GM06990 (cell line): ENCODE measurements around the gene XRCC3.

ENCODE experiments used
- DNase-seq: peaks from one replicate; pipeline ENCODE4 v3.0.0-alpha.2; 2011; ENCODE audit not compliant: insufficient read length; ENCODE audit errors: extremely low read depth
- H3K27me3 ChIP-seq: replicated peaks from 2 replicates; pipeline ENCODE4 v1.6.0; 2011; ENCODE audit warnings: low read length; ENCODE audit not compliant: control insufficient read depth, insufficient read depth
- H3K36me3 ChIP-seq: 2 replicates; pipeline ENCODE4 v1.5.1; 2011; ENCODE audit warnings: low read length; ENCODE audit not compliant: control insufficient read depth, insufficient read depth
- H3K4me3 ChIP-seq: replicated peaks from 2 replicates; pipeline ENCODE4 v1.5.1; 2011; ENCODE audit warnings: low read depth, mild to moderate bottlenecking, control low read depth, low read length
- TF ChIP-seq, protein P1 (sequence below): IDR thresholded peaks from 2 replicates; pipeline ENCODE4 v1.5.1; 2011; ENCODE audit warnings: low read length, control low read depth, mild to moderate bottlenecking, inconsistent platforms; ENCODE audit not compliant: insufficient read depth, poor library complexity, severe bottlenecking

XRCC3 gene

DNA sequence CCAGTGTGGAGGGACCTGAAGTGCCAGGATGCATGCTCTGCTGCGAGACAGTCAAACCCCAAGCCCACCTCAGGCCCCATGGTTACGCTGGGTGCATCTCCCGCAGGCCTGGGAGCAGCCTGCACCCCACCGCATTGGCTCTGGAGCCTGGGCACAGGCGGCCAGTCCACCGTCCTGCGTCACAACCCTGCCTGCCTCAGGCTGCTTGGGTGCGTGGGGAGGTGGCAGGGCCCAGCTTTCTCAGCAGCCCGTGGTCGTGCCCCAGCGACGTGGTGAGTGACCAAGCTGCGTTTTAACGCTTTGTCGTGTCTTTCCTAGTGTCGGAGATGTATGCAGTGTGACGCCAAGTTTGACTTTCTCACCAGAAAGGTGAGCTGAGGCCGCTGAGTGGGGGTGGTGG is 11.2 kb upstream of the XRCC3 start:
- H3K27me3 ChIP-seq, result no peaks in the 10 kb centered on the region
- H3K4me3 ChIP-seq, result no peak overlapping the region
- H3K36me3 ChIP-seq, result peaks cover 5% of the 10 kb centered on the region
- no peak for DNase-seq
- TF ChIP-seq, protein P1, sequence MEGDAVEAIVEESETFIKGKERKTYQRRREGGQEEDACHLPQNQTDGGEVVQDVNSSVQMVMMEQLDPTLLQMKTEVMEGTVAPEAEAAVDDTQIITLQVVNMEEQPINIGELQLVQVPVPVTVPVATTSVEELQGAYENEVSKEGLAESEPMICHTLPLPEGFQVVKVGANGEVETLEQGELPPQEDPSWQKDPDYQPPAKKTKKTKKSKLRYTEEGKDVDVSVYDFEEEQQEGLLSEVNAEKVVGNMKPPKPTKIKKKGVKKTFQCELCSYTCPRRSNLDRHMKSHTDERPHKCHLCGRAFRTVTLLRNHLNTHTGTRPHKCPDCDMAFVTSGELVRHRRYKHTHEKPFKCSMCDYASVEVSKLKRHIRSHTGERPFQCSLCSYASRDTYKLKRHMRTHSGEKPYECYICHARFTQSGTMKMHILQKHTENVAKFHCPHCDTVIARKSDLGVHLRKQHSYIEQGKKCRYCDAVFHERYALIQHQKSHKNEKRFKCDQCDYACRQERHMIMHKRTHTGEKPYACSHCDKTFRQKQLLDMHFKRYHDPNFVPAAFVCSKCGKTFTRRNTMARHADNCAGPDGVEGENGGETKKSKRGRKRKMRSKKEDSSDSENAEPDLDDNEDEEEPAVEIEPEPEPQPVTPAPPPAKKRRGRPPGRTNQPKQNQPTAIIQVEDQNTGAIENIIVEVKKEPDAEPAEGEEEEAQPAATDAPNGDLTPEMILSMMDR, result no peak

DNA sequence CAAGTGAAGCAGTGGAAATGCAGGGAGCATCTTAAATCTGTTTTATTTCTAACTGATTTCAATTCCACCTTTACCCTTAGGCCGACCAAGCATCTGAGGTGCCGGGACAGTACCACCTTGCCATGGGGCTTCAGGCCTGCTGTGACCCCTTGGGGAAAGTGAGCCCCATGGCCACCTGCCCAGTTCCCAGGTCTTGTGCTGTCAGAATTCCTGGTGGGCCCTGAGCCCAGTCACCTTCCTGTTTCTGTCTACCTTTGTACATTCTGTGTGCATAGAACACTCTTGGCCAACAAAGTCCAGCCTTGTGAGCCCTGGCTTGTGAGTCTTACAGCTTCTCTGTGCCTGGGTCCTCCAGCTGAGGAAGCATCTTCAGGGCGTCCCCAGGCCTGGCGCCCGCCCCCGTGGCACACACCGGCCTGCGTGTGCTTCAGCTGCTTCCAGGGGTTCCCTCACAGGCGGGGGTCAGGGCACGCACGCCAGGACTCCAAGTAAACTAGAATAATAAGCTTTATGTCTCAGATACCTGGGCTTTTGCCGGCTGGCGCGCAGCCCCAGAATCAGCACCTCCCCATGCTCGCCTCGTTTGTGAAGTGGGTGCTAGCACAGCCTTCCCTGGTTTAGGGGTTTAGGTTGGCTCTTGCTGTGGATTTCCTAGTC is 10.6 kb upstream of the XRCC3 start:
- Histone ChIP-seq H3K4me3 (no peak overlapping the region), H3K36me3 (peaks cover 5% of the 10 kb centered on the region), H3K27me3 (no peaks in the 10 kb centered on the region)
- no peak for DNase-seq
- TF ChIP-seq, protein P1, result no peak

DNA sequence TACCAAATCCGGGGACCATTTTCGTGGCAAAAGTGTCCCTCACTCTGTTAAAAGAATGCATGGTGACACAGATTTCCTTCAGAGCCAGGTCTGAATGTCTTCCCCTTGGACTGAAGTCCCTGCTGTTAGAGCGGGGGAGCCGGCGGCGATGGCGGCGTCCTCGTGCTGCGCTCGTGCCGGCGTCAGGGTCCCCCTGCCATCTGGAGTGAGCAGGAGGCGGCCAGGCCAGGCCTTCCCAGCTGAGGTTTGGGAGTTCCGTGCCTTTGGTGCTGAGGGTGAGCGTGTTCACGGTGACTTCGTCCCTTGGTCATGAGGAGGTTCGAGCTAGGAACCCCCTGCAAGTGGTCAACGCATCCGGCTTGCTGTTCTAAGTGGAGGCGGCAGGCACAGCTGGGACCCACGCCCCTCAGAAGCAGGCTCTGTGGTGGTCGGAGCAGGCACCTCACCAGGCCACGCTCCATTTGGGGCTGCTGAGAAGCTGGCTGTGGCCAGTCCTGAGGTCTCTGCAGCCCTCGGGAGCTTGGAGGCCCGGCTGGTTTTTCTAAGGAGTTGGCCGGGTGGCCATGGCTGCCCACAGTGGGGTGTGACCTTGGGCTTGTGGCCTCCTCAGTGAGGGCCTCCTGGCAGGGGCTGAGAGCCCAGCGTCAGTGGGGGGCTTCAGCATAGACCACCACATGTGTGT is 9.9 kb upstream of the XRCC3 start:
- TF ChIP-seq, protein P1, result no peak
- Histone ChIP-seq H3K27me3 (no peaks in the 10 kb centered on the region), H3K36me3 (peaks cover 4% of the 10 kb centered on the region), H3K4me3 (no peak overlapping the region)
- no peak for DNase-seq

DNA sequence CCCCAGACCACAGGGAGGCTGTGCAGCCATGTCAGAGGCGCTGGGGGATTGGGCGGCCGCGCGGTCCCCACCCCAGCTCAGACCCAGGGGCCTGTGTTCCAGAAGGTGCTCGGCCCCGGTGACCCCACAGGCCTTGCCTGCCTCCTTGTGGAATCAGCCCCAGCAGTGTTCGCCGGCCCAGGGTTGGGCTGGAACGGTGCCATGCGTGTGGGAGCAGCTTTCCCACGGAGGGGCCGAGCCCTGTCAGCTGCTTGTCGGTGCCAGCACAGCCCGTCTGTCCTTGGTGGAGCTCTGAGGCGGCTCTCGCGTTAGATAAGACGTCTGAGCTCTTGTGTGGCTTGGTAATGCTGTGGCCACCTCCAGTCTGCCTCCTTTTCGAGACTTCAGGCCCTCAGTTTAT is 8.9 kb upstream of the XRCC3 start:
- Histone ChIP-seq H3K36me3 (peaks cover 2% of the 10 kb centered on the region), H3K27me3 (no peaks in the 10 kb centered on the region), H3K4me3 (no peak overlapping the region)
- DNase-seq, result no peak
- TF ChIP-seq, protein P1, result no peak

DNA sequence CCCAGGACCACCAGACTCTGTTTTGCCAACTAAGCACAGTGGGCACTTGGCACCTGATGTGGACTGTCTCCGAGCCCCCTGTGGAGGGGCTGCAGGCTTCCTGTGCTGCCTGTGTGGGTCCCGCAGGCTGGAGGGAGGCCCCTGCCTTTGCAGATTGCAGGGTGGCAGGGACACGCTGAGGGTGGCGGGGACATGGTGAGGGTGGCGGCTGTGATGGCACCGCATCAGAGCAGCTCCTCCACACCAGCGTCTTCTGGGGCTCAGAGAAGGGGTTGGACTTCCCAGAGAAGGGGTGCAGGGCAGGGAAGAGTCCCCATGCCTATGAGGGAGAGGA is 8.5 kb upstream of the XRCC3 start:
- no peak for DNase-seq
- no peaks in the 10 kb centered on the region for H3K27me3 ChIP-seq
- H3K4me3 ChIP-seq, result no peak overlapping the region
- TF ChIP-seq, protein P1, result no peak
- H3K36me3 ChIP-seq, result peaks cover 2% of the 10 kb centered on the region
